Sciatic nerve (tissue), 2 donors: ENCODE data around the gene RPL37A. TPM values are rescaled to one million over a fixed set of nuclear protein-coding genes. Genes with fewer than 3 reads are reported as not detected.

Source experiments
- ATAC-seq: fragments of 200-7000 bp; cut with Tn5 transposase; one replicate; pipeline ENCODE4 v1.9.1; 2020; ENCODE audit warnings: mild to moderate bottlenecking, moderate library complexity
- DNase-seq: peaks from one replicate; pipeline ENCODE4 v3.0.0-alpha.2; 2020; ENCODE audit warnings: low spot score
- intact Hi-C: fragments of 100-400 bp; cut with DNase I; formaldehyde crosslinking; loops from one replicate; pipeline ENCODE4 v1.14.2; 2022
- total RNA-seq: library from RNA; stranded (reverse); fragmentation: NEBNext Ultra II Directional; extraction: Animal tissue kit (Norgen Biotek cat#: 25700); gene quantifications from one replicate; pipeline ENCODE4 v1.2.1, GENCODE V29; 2021
- donor health status: DM: no; HTN: no; CAD: no.
- donor health status: DM: no; HTN: no; CAD: no.

The RPL37A gene
- total RNA-seq = 1,810 TPM

DNA sequence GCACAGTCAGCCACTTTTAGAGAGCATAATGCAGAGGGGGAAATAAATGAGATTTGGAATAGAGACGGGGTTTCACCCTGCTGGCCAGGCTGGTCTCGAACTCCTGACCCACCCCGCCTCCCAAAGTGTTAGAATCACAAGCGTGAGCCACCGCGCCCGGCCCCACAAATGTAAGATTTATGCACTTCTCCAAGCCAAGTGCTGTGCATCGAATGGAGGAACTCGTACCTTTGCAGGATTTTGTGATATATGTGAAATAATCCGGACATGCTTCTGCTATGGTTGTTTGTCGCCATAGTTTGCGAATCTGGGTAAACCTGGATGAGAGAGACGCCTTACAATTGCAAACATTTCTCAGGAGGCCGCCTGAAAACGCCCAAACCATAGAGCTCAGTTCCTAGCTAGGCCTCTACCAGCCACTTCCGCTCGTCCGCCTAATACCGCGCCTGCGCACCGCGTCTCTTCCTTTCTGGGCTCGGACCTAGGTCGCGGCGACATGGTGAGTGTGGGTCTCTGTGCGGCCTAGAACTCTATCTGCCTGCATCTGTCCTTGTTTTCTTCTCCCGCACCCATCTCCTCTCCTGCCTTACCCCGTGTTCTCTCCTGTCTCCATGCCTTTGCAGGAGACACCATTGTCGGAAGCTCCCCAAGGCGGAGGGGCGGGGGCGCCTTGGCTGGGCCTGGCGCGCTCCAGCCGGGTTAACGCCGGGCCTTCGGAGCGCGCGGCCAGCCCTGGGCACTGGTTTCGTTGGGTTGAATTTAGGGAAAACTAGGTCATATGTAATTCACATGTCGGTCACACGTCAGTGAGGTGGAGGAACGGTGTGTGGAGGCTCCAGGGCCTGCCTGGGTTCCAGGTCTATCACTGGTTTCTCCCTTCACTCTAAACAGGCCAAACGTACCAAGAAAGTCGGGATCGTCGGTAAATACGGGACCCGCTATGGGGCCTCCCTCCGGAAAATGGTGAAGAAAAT, at the start of gene RPL37A:
RPL37A (plus strand) TSS at position 466 of the 974 bp plus-strand sequence; CDS start at position 497, 31 bp downstream.
- DNase-seq (peak; percentile 95), ATAC-seq (peak; percentile 98)
- intact Hi-C loops = no loop called here

DNA sequence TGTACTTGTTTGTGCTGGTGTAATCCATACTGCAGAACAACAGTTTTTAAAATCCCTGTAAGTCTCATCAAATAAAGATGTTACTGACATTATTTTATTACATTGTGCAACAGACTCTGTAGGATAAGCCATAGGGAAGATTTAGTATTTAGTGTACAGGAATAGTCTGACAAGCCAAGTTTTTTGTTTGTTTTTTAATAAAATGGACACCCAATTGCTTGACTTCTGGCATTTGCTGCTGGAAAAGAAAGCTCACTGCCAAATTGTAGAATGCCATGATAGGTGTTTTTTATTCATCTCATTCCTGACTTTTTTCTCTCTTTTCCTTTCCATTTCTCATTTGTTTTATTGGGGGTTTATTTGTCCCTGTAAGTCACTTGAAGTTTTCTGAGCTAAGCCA, 48.3 kb upstream of the RPL37A start:
- DNase-seq = no peak
- ATAC-seq = no peak
- intact Hi-C loops = no loop called here

DNA sequence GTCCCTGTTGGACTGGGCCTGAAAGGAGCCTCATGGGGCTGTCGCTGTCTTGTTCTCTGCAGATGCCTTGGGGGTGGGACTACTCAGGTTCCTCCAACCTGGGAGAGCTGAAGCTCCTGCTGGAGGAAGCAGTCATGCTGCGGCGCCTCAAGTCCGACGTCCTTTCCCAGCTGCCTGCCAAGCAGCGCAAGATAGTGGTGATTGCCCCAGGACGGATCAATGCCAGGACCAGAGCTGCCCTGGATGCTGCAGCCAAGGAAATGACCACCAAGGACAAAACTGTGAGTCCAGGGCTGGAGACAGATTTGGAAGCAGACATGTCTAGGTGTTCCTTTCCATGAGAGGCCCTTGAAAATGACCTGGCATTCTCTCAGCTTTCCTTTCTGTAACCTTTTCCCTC, 47.9 kb upstream of the RPL37A start:
- DNase-seq (no peak), ATAC-seq (no peak)
- intact Hi-C loops = no loop called here

DNA sequence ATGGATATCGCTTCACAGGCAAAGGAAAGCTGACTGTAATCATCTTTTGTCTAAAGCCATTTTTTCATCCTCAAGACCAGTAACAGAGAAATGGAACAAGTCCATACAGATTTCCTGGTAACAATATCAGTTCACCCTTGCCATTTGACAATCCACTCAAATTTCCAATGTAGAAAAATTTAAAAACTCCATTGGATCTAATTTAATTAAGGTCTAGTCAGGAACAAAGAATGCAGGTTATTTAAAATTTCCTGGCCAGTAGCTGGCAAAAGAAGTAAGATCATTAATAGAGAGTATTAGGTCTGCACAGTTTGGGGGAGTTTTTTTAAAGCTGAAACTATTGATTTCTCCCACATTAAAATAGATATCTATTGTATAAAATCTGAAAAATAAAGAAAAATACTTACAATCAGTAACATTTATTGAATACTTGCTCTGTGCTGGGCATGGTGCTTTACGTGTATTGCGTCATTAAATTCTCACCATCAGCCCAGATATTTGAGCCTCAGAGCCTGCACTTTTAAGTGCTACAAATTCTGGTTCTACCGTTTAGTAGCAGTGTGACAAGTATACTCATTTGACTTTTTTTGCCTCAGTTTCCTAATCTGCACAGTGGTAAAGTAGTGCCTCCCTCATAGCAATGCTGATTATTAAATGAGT, 44.6 kb upstream of the RPL37A start:
- ATAC-seq = no peak
- intact Hi-C loops = no loop called here
- no peak for DNase-seq

DNA sequence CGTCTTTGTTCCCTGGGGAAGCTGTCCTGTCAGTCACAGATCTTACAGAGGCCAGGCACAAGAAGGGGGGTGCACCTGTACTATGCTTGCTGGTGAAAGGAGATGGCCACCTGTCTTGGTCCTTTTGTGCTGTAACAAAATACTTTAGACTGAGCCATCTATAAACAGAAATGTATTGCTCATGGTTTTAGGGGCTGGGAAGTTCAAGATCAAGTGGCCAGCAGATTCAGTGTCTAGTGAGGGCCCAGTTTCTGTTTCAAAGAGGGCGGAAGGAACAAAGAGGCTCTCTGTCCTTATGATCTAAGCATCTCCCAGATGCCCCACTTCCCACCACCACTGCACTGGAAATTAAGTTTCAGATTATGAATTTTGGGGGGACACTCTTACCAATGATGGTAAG, 35.5 kb upstream of the RPL37A start:
- ATAC-seq (no peak), DNase-seq (no peak)
- intact Hi-C loops = no loop called here

DNA sequence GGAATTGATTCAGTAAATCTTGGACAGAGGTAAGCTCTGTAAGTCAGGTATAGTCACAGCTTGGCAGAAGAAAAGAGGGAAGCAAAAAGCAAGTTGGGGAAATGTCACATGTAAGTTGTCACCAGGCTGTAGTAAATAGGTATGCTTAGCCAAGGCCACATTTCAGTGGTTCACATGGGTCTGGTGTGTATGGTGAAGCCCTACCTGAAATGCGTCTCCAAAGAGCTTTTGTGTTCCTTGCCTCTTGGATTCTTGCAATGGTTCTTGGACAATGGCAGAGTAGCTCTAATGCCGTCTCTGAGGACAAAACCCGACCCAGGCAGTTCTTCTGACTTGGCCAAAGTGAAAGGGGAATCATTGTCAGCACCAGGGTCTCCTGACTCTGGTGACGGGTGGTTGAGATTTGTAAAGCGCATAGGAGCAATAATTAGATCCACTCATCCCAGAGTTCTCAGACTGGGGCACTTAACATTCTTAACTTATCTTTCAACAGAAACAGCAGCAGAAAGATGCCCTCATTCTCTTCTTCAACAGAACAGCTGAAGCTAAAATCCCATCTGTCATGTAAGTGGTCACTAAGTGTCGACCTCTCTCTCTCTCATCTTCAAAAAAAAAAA, 34.4 kb upstream of the RPL37A start:
- ATAC-seq (no peak), DNase-seq (no peak)
- intact Hi-C loops = no loop called here

DNA sequence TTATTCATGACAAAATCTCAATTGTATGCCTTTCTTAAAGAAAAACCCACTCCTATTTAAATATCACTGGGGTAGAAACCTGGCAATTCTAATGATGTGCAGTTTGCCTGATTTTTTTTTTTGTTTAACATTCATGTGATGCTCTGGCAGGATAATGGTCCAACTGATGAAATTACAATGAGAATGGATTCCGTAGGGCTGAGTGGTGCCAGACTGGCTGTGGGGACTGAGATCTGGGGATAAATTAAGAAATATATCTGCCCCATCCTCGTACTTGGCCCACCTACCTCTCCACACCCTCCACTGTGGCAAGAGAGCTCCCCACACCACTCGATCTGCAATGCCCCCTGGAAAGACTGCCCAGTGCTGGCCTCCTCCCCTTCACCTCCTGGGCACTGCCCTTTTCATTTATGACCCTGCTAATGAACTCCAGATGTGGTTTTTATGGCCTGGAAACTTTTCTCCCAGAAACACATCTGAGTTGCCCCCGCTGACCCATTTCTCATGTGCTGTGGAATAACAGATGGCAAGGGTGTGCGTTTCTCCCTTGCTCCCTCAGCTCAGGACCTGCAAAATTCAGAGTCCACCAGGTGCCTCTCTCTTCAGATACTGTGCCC, 33.0 kb upstream of the RPL37A start:
- intact Hi-C loops = no loop called here
- no peak for DNase-seq
- peak; percentile 36 for ATAC-seq

DNA sequence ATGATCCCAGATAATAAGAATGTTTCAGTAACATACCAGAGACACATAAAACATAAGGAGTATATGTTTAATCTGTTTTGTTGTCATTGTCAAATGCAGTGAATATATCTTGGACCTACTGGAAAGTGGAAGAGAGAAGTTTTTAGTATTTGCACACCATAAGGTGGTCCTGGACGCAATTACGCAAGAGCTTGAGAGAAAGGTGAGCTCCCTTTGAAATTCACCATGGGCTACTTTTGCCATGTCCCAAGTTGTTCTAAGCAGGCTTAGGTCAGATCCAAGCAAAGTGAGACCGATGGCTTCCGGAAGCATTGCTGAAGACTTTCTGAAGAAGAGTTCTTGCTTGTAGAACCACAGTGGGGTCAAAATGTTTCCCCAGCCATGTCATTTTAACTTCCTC, 30.8 kb upstream of the RPL37A start:
- ATAC-seq (no peak), DNase-seq (no peak)
- intact Hi-C loops = no loop called here

DNA sequence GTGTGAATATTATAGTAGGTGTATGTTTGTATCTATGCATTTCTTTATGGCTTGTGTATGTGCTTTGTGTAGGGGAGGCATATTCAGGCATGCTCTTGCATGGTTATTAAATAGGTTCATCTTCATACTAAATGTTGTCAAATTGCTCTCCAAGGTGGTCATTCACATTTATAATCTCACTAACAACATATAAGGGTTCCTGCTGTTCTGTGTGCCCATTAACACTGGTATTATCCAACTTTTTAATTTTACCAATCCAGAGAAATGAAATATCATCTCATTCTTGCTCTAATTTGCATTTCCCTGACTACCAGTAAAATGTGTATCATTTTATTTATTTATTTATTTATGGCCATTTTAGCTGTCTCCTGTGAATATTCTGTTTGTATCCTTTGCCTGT, 29.0 kb upstream of the RPL37A start:
- DNase-seq (no peak), ATAC-seq (no peak)
- intact Hi-C loops = no loop called here

DNA sequence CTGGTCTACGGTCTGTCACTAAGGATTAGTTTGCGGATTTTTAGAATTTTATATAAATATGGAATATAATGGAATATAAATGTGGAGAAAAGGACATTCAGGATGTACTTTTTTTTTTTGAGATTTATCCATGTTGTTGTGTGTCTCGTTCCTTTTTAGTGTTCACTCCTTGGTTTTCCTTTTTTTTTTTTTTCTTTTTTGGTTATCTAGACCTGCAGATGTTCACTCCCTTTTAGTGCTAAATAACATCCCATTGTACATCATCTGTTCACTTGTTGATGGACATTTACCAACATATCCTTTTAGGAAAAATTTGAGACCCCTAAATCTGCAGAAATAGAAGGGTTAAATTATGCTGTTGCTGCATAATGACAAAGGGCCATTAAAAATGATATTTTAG, 25.5 kb upstream of the RPL37A start:
- intact Hi-C loops = no loop called here
- DNase-seq (no peak), ATAC-seq (no peak)

DNA sequence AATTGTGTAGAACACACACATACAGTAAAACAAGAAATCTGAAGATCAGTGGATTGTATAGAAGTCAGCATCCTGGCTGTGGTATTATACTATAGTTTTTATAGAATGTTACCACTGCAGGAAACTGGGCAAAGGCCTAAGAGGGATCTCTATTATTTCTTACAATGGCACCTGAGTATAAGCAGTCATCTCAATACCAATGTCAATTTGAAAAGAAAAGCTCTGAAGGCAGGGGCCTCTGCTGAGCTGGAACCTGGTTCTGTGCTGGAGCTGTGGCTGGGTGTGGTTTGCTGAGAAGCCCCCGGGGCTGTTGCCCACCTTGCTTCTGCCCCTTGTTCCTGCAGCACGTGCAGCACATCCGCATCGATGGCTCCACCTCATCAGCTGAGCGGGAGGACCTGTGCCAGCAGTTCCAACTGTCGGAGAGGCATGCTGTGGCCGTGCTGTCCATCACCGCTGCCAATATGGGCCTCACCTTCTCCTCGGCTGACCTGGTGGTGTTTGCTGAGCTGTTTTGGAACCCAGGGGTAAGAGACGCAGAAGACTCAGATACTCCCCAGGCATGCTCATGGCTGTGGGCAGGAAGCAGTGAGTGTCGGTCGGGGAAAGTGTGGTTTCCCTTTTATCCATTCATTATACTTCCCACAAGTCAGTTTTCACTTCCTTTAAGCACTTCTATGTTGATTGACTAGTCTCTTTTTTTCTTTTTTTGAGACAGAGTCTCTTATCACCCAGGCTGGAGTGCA, 23.5 kb upstream of the RPL37A start:
- DNase-seq (no peak), ATAC-seq (peak; percentile 27)
- intact Hi-C loops = no loop called here

DNA sequence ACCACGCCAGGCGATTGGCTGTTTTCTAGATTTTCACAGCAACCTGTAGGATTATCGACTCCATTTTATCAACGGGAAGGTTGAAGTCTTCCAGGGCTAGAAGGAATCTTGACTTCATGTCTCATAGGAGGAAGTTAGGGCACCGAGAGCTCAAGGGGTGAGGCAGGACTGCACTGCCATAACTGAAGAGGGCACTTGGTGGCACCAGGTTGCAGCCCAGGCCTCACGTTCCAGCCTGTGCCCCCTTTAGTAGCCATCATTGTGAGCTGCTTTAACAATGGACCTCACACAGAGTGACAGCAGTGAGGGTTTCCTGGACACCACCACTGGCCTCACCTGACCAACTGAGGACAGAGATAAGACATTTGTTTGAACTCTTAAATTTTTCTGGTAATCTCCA, 22.9 kb upstream of the RPL37A start:
- ATAC-seq (no peak), DNase-seq (no peak)
- intact Hi-C loops = no loop called here

DNA sequence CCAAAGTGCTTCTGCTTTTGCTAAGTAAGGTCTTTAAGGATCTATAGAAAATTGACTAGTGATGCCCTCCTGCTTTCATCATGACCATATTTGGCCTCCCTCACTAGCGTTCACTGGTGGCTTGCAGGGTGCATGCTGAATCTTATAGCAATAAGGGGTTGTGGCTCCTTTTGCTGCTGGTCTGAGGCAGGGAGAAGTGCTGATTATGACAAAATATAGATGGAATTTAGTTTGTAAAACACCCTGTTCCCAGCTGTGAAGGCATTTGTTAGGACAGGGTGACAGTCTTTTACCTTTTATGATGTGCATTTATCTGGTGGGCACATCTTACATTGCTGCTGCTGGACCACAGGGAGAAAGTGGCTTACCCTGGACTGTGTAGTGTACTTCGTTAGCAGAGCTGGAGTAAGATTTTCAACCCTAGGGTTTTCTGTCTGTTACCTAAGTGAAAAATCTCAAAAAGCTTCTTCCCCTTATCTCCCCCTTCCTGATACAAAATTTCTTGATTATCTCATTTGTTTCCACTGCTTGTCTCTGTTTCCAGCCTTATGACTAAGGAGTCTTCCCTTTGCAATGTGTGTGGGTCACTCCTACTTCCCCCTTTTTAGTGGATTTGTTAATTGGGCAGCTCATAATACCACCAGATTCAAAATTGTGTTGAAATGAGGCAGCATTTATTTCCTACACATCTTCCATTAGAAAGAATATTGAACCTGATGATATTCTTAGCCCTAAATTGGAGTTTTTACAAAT, 21.2 kb upstream of the RPL37A start:
- intact Hi-C loops = no loop called here
- ATAC-seq (no peak), DNase-seq (no peak)

DNA sequence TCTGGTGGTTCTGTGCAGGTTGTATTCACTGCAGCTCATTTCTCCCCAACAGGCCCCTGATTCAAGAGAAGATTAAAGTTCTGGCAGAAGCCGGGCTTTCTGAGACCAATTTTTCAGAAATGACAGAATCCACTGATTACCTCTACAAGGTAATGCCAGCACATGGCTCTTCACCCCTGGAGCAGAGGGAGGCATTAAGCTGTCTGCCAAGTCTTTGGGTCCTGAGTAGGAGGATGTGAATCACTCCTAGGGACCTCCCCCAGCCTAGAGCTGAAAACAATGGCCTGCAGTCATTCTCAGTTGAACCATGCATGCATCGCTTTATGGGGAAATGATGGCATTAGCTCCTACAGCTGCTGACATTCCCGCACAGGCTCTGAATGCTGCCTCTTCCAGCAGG, 20.5 kb upstream of the RPL37A start:
- DNase-seq (no peak), ATAC-seq (peak; percentile 73)
- intact Hi-C loops = no loop called here

DNA sequence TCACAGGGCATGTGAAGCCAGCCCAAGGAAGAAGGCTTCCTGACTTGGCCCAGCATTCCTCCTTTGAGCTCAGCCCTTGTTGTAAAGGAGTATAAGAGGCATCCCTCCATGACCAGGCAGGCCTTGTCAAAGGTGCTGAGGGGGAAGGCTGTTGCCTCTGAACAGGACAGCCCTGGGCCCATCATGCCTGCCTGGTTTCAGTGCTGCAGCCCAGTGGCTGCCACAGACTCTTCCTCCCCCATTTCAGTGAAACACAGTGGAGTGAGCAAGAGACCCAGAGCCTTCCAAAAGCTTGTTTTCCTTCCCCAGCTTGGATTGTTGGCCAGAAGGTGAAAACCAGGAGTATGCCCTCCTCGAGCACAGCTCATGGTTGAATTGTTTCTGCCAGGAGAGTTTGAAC, 19.9 kb upstream of the RPL37A start:
- intact Hi-C loops = no loop called here
- DNase-seq (no peak), ATAC-seq (no peak)

DNA sequence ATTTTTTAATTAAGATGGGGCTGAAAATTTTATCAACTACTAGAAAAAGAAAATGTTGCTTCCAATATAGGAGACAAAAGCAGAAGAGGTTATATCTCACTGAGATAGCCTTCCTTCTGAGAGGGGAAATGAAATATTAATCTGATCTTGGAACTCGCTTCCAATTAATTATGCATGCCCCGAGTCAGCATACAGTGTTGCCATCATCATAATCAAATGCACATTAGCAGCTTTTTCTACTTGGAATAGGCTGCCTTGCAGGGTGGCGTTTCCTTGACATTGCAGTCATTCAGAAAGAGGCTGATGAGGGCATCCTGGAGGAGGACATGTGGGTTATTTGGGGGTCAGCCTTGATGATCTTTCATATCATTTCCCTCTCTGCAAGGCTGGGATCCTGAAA, 18.4 kb upstream of the RPL37A start:
- intact Hi-C loops = no loop called here
- ATAC-seq = no peak
- no peak for DNase-seq

DNA sequence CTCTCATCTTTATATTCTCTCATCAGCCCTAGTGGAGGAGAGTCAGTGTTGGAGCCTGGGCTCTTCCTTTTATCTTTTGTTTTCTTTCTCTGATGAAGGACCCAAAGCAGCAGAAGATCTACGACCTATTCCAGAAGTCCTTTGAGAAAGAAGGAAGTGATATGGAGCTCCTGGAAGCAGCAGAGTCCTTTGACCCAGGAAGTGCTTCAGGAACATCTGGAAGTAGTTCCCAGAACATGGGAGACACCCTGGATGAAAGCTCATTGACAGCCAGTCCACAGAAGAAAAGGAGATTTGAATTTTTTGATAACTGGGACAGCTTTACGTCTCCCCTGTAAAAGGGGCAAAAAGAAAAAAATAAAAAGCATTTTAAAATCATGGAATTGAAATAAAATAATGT, 16.0 kb upstream of the RPL37A start:
- ATAC-seq (no peak), DNase-seq (no peak)
- intact Hi-C loops = no loop called here

DNA sequence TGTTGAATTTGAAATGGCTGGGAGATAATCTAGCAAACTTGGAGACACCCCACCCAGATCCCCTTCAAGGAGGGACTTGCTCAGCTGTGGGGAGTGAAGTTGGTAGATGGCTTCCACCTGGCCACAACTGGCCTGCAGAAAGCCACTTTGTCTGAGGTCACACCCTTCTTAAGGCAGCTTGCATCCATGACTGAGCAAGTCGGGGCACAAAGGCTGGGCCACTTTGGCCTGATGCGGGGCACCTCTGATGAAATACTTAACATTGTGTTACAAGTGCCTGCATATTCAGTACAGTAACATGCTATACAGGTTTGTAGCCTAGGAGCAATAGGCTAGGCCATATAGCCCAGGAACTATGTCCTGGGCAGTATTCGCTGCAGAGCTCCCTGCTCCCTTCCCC, 13.4 kb upstream of the RPL37A start:
- DNase-seq = no peak
- ATAC-seq = no peak
- intact Hi-C loops = no loop called here
